SU-DHL-6 (cell line): Measurements from ENCODE around the gene RAD51B.

Experiments used
- H2AFZ ChIP-seq: fragments of 200-600 bp; sonication (generic); 2 replicates; pipeline ENCODE4 v1.6.1; 2014; ENCODE audit warnings: low read depth, mild to moderate bottlenecking, moderate library complexity, mixed read lengths, antibody characterized with exemption, low read length; ENCODE audit not compliant: severe bottlenecking
- H3F3A ChIP-seq: fragments of 200-600 bp; shearing (Covaris generic); 2 replicates; pipeline ENCODE4 v1.6.0; 2016; ENCODE audit warnings: antibody characterized with exemption, mild to moderate bottlenecking; ENCODE audit not compliant: insufficient read depth
- H3K27ac ChIP-seq: fragments of 200-600 bp; sonication (generic); 2 replicates; pipeline ENCODE4 v1.5.1; 2016; ENCODE audit warnings: low read depth, mild to moderate bottlenecking, low read length, moderate library complexity, mixed read lengths
- H3K27me3 ChIP-seq: fragments of 200-600 bp; sonication (generic), shearing (Covaris generic); 2 replicates; pipeline ENCODE4 v1.6.0; 2014; ENCODE audit warnings: mild to moderate bottlenecking, low read length
- H3K36me3 ChIP-seq: fragments of 200-600 bp; sonication (generic); 2 replicates; pipeline ENCODE4 v1.6.1; 2014; ENCODE audit warnings: mild to moderate bottlenecking, low read length, mixed read lengths
- H3K4me2 ChIP-seq: fragments of 300-600, 200-600 bp; shearing (Covaris generic), sonication (generic); 2 replicates; pipeline ENCODE4 v1.6.0; 2014; ENCODE audit warnings: low read length, low read depth, mild to moderate bottlenecking; ENCODE audit not compliant: poor library complexity, severe bottlenecking
- H3K4me3 ChIP-seq: fragments of 200-600 bp; sonication (generic); 2 replicates; pipeline ENCODE4 v1.5.1; 2014; ENCODE audit warnings: antibody characterized with exemption, low read length, mild to moderate bottlenecking, mixed read lengths; ENCODE audit not compliant: insufficient read depth, poor library complexity, severe bottlenecking
- H3K79me2 ChIP-seq: fragments of 200-600 bp; sonication (generic); 2 replicates; pipeline ENCODE4 v1.6.1; 2014; ENCODE audit warnings: mild to moderate bottlenecking, low read length, moderate library complexity; ENCODE audit not compliant: insufficient read depth
- H3K9ac ChIP-seq: fragments of 200-600 bp; sonication (generic); 2 replicates; pipeline ENCODE4 v1.7.0; 2014; ENCODE audit warnings: mild to moderate bottlenecking, low read length
- H3K9me2 ChIP-seq: fragments of 200-600 bp; sonication (generic); replicated peaks from 2 replicates; pipeline ENCODE4 v1.6.1; 2014; ENCODE audit warnings: low read length; ENCODE audit not compliant: insufficient read depth
- H3K9me3 ChIP-seq: fragments of 200-600 bp; sonication (generic); 2 replicates; pipeline ENCODE4 v1.6.1; 2014; ENCODE audit warnings: low read length, mixed read lengths; ENCODE audit not compliant: insufficient read depth
- H4K20me1 ChIP-seq: fragments of 200-600 bp; sonication (generic); 2 replicates; pipeline ENCODE4 v1.6.1; 2014; ENCODE audit warnings: low read depth, mild to moderate bottlenecking, antibody characterized with exemption, low read length, moderate library complexity, mixed read lengths
- EZH2phosphoT487 ChIP-seq: fragments of 200-600 bp; sonication (generic), shearing (Covaris generic); conservative IDR thresholded peaks from 2 replicates; pipeline ENCODE4 v1.6.1; 2018; ENCODE audit warnings: mild to moderate bottlenecking, antibody characterized with exemption, low read length, moderate library complexity, mixed read lengths
- TF ChIP-seq, protein P1 (sequence below): fragments of 200-600 bp; sonication (generic); IDR thresholded peaks from one replicate; pipeline ENCODE4 v1.5.1; 2017; ENCODE audit warnings: antibody characterized with exemption, mild to moderate bottlenecking, low read length, moderate library complexity; ENCODE audit not compliant: insufficient read depth, poor library complexity, severe bottlenecking

RAD51B gene

DNA sequence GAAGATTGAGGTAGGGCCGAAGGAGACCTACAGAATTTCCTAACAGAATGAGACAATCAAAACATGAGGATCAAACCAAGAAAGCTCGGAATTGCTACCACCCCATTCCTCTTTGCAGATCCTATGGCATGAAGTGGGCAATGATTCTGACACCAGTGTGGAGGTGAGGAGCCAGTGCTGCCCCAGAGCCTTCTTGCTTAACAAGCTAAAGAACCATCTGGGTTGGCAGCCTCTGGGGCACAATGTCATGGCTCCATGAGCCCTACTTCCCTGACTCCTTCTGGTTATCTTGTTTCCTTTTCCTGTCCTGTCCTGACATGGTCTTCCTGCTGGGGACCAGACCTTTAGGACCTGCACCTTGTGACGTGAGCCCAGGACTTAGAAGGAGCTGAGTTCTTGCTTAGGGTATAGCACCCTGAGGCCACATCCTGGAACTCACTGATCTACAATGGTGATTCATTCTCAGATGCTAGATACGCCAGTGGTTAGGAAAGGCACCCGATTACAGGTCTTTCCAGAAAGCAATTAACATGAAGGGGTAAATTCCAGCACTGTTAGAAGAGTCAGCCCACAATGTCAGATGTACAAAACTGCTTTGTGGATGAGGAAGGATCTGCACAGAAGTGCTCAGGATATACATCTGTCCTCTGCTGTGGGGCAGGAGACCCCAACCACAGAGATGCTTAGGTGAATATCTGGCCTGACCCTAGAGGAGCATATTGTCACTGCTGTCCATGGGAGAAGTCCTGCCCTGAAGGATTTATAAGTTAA, 649.0 kb downstream of the RAD51B start:
- Histone ChIP-seq H3K27me3 (no peaks in the 10 kb centered on the region), H3K9me3 (no peaks in the 10 kb centered on the region), H4K20me1 (no peaks in the 10 kb centered on the region), H3K27ac (no peak overlapping the region), H2AFZ (no peak overlapping the region), H3K79me2 (no peaks in the 10 kb centered on the region), H3K36me3 (no peaks in the 10 kb centered on the region), H3K4me2 (no peak overlapping the region), H3K4me3 (no peak overlapping the region), H3K9me2 (no peaks in the 10 kb centered on the region), H3K9ac (no peak overlapping the region), H3F3A (peaks cover 5% of the 10 kb centered on the region; the same call in 1 of the 2 replicates)
- TF ChIP-seq, protein P1, sequence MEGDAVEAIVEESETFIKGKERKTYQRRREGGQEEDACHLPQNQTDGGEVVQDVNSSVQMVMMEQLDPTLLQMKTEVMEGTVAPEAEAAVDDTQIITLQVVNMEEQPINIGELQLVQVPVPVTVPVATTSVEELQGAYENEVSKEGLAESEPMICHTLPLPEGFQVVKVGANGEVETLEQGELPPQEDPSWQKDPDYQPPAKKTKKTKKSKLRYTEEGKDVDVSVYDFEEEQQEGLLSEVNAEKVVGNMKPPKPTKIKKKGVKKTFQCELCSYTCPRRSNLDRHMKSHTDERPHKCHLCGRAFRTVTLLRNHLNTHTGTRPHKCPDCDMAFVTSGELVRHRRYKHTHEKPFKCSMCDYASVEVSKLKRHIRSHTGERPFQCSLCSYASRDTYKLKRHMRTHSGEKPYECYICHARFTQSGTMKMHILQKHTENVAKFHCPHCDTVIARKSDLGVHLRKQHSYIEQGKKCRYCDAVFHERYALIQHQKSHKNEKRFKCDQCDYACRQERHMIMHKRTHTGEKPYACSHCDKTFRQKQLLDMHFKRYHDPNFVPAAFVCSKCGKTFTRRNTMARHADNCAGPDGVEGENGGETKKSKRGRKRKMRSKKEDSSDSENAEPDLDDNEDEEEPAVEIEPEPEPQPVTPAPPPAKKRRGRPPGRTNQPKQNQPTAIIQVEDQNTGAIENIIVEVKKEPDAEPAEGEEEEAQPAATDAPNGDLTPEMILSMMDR = no peak
- TF ChIP-seq EZH2phosphoT487 = no peak

DNA sequence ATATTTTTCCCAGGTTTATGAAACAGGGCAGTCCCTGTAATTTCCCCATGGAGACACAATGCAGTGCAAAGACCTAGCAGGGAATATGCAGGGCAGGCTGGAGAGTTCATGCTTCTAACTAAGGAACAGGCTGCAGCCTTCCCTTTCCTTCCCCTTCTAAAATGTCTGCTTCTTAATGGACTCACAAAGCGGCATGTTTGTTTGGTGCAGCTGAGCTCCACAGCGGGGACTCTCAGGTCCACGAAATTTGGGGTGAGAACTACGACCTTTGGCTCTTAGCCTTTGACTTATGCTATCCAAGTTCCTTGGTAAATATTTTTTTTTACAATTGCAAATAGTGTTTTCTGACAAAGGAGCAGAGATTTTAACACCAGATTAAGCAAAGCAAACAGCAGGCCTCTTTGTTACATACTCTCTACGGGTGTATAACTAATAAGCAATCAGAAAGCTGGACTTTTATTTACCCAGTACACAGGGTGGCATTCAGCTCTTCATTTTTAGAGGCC, 649.7 kb downstream of the RAD51B start:
- H3K9ac ChIP-seq = no peak overlapping the region
- no peak overlapping the region for H3K4me2 ChIP-seq

DNA sequence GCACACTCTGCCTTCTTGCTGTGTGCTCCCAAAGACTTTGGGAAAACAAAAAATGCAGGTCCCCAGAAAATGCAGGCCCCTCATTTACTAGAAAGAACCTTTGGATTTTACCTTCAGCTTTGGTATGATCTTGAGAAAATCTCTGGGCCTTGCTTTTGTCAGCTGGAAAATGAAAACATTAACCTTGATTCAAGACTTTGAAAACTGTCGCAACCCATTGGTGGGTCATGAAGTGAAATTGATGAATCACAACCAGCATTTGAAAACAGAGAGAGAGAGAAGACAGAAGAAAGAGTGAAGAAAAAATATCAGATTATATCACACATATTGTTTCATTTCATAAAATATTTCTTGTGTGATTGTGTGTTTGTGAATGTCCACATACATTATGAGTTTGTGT, 650.8 kb downstream of the RAD51B start:
- Histone ChIP-seq H3K36me3 (no peaks in the 10 kb centered on the region), H3K9me3 (no peaks in the 10 kb centered on the region), H3K27ac (no peak overlapping the region), H2AFZ (no peak overlapping the region), H3K4me2 (no peak overlapping the region), H3K27me3 (no peaks in the 10 kb centered on the region), H3K79me2 (no peaks in the 10 kb centered on the region), H3K9me2 (no peaks in the 10 kb centered on the region), H3F3A (peaks cover 5% of the 10 kb centered on the region; the same call in 1 of the 2 replicates), H4K20me1 (no peaks in the 10 kb centered on the region), H3K4me3 (no peak overlapping the region), H3K9ac (no peak overlapping the region)
- no peak for TF ChIP-seq EZH2phosphoT487
- TF ChIP-seq, protein P1 = no peak

More for the DNA sequence above, 649.7 kb downstream of the RAD51B start:
- Histone ChIP-seq H3K9me3 (no peaks in the 10 kb centered on the region), H3K79me2 (no peaks in the 10 kb centered on the region), H3K9me2 (no peaks in the 10 kb centered on the region), H3K27ac (no peak overlapping the region), H3K27me3 (no peaks in the 10 kb centered on the region), H3K36me3 (no peaks in the 10 kb centered on the region), H4K20me1 (no peaks in the 10 kb centered on the region), H2AFZ (no peak overlapping the region), H3K4me3 (no peak overlapping the region), H3F3A (peaks cover 5% of the 10 kb centered on the region; the same call in 1 of the 2 replicates)
- TF ChIP-seq, protein P1 = no peak
- no peak for TF ChIP-seq EZH2phosphoT487
